GM18499 (cell line): ENCODE data around the gene PKHD1.
"Not testable (repeated sequence)": the region's sequence is repeated elsewhere in the genome, so short reads cannot be mapped to it uniquely, and the experiment has no call there.

Experiments
- ATAC-seq: cut with Tn5 transposase; IDR thresholded peaks from one replicate; pipeline ENCODE4 v1.9.1; 2021; ENCODE audit warnings: moderate number of reproducible peaks; ENCODE audit not compliant: insufficient read depth, unreplicated experiment

The PKHD1 gene

DNA sequence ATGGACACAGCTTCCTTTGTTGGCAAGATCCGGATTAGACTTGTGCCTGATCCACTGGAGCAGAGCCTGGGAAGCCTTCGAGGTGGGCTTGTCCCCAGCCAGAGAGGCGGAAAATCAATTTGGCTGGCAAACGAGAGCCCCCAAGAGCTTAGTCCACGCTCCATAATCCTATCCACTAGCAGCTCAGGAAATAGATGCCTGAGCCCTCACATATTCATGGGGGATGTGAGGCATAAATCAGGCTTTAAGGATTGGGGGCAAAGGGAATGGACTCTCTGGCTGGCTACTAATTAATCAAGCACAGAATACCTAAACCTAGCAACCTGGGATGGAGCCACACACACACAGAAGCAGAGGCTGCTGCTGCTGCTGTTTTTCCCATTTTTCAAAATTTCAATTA lies 137.9 kb downstream of the PKHD1 start:
- ATAC-seq, result no peak

GRCh38 chr6:51939695-51940094 lies 147.7 kb downstream of the PKHD1 start:
- not testable (repeated sequence) for ATAC-seq

DNA sequence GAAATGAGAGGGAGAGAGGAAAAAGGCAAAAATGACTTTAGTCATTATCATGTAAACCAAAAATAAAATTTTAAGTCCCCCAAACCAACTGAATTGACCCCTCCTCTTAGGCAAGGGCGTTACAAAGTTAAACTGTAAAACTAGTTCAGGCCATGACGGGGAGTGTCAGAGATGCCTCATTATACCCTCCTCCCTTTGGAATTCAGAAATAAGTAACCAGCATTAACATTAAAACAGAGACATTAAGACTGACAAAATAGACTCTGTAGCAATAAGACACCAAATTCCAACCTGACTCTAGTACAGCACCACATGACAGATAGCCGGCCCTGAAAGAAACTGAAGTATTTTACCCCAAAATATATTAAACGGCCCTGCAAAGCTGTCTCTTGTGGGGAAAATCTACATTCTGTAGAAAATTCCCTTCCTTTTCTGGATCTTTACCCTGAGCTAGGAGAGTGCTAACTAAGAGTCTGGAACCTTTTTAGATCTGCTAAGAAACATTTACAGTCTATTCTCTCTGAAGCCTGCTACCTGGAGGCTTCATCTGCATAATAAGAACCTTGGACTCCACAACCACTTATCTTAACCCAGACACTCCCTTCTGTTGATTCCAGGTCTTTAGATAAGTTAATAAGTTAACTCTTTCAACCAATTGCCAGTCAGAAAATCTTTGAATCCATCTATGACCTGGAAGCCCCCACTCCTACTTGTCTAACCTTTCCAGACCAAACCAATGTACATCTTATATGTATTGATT lies 150.7 kb downstream of the PKHD1 start:
- ATAC-seq, result no peak

DNA sequence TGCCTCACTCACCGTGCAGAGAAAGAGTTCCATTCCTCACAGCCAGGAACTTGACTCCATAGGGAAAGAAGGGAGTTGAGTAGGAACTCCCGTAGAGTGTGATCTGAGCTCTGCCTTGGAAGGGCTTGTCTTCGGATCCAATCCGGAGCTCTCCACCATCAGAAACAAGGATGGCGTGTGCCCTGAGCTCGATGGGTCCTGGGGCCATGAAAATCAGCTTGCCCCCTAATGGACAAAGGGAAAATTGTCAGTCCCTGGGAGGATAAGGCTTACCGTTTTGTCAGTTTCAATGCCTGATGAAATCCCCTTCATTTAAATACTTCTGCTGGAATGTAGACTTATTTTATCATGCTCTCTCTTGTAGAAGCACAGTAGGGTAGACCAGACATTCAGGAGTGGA lies 153.3 kb downstream of the PKHD1 start:
- no peak for ATAC-seq

- no peak for ATAC-seq
Measured at GRCh38 chr6:51932956-51933355, 154.5 kb downstream of the PKHD1 start.

- no peak for ATAC-seq
Measured at GRCh38 chr6:51930602-51931001, 156.8 kb downstream of the PKHD1 start.

GRCh38 chr6:51929934-51930574 lies 157.4 kb downstream of the PKHD1 start:
- no peak for ATAC-seq

DNA sequence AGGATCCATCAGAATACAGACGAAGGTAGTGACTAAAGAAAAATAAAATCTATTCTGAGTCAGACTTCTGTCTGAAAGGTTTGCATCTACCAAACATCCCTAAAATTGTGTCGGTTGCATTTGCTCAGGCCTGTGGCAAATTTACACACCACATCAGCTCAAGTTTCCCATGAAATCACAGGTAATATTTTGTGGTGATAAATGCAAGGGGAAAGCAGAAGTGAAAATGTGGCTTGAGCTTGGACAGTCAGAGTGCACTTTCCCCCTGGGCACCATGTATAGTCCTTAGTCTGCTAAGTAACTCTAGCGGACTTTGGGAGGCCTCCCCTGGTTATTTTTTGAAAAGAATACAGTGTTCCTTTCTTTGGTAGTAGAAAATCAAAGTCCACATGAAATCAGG lies 159.1 kb downstream of the PKHD1 start:
- peak; percentile 85 for ATAC-seq

- no peak for ATAC-seq
Measured at GRCh38 chr6:51927450-51927849, 160.0 kb downstream of the PKHD1 start.

GRCh38 chr6:51926125-51926524 lies 161.3 kb downstream of the PKHD1 start:
- no peak for ATAC-seq

- not testable (repeated sequence) for ATAC-seq
Measured at GRCh38 chr6:51922479-51922878, 164.9 kb downstream of the PKHD1 start.

GRCh38 chr6:51918347-51918746 lies 169.1 kb downstream of the PKHD1 start:
- ATAC-seq, result not testable (repeated sequence)

GRCh38 chr6:51915098-51915497 lies 172.3 kb downstream of the PKHD1 start:
- no peak for ATAC-seq

GRCh38 chr6:51913265-51913664 lies 174.1 kb downstream of the PKHD1 start:
- no peak for ATAC-seq

DNA sequence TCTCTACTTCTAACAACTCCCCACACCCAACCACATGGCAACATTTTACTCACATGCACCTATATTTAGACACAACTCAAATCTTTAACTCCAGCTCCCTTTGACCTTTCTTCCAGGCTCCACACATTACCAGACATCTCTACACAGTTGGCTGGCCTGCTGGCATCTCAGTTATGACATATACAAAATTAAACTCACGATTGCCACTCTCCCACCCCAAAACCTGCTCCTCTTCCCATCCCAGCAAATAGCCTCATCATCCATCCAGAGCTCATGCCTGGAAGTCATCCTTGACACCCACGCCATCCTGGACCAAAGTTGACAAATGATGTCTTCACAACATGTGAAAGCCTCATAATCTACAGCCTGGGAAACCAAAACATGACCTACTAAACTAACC lies 176.6 kb downstream of the PKHD1 start:
- ATAC-seq, result no peak

- ATAC-seq, result no peak
Measured at GRCh38 chr6:51908243-51908642, 179.2 kb downstream of the PKHD1 start.

GRCh38 chr6:51901766-51902764 lies 185.3 kb downstream of the PKHD1 start:
- ATAC-seq, result no peak

DNA sequence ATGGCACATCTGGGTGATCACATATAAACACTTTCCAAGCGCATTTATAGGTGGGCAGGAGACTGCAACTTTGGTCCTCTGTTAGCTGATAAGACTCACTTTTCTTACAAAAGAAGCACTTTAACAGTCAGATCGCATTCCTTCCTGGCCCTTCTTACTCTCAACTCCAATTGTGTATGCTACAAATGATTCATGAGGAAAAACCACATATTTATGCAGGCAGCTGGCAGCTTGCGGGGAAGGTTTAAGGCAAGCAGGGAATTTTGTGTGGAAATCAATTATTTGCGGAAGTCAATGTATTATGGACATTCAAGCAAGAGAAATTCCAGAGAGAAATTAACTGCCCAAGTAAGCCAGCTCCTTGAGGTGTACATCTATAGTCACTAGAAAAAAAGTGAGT lies 194.0 kb downstream of the PKHD1 start:
- no peak for ATAC-seq

DNA sequence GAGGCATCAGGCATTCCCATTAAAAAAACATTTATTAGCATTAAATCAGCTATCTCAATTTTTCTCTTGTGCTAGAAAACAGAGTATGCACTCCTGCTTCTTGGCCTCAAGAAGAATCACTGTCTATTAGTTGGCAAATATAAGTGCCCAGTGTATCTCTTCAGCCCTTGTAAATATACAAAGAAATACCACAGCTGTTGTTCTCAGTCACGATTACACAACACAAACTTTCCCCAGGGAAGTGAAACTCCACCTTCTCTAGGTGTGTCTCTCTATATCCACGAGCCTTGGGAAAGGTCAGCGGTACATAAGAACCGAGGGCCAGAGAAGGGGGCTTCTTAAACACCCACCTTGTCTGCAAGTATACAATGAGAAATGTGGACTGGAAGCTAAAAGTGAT lies 194.7 kb downstream of the PKHD1 start:
- no peak for ATAC-seq

- ATAC-seq, result no peak
Measured at GRCh38 chr6:51892339-51892738, 195.1 kb downstream of the PKHD1 start.

- ATAC-seq, result no peak
Measured at GRCh38 chr6:51891784-51892183, 195.6 kb downstream of the PKHD1 start.
